CD4-positive, alpha-beta memory T cell (primary cell): Measurements from ENCODE around the gene EPHA5. TPM values are rescaled to one million over a fixed set of nuclear protein-coding genes. Genes with fewer than 3 reads are reported as not detected.

Source experiments
- CTCF ChIA-PET: fragments of 350-600 bp; sonication (Branson Sonifier 250); formaldehyde crosslinking; loops from one replicate; lab custom pipeline; 2021; ENCODE audit warnings: inconsistent platforms; ENCODE audit not compliant: partially characterized antibody; lab: Charles Lee
- POLR2A ChIA-PET: fragments of 350-600 bp; sonication (Branson Sonifier 250); formaldehyde crosslinking; loops from one replicate; lab custom pipeline; 2021; ENCODE audit not compliant: partially characterized antibody; lab: Charles Lee
- DNase-seq, 5 donors: peaks; one replicate each; pipeline versions ENCODE4 v3.0.0 to v3.0.0-alpha.2; 2020 to 2022; ENCODE audit warnings: mixed read lengths in 1 of 5
- H3K27ac ChIP-seq: one replicate; pipeline ENCODE4 v1.7.0; 2013; ENCODE audit warnings: low read depth, low read length
- H3K27me3 ChIP-seq: 2 replicates; pipeline ENCODE4 v1.7.0; 2013; ENCODE audit warnings: mild to moderate bottlenecking, low read length, moderate library complexity; ENCODE audit not compliant: insufficient read depth
- H3K36me3 ChIP-seq: 2 replicates; pipeline ENCODE4 v1.7.0; 2013; ENCODE audit warnings: mild to moderate bottlenecking, low read length, moderate library complexity; ENCODE audit not compliant: insufficient read depth
- H3K4me1 ChIP-seq: 2 replicates; pipeline ENCODE4 v1.7.0; 2013; ENCODE audit warnings: mild to moderate bottlenecking, low read length, moderate library complexity; ENCODE audit not compliant: insufficient read depth
- H3K4me3 ChIP-seq, 2 donors: one replicate each; pipeline ENCODE4 v1.7.0; 2013; ENCODE audit warnings: low read length in 2 of 2, mild to moderate bottlenecking in 1 of 2
- H3K9me3 ChIP-seq, 2 donors: one replicate each; pipeline ENCODE4 v1.7.0; 2013; ENCODE audit warnings: low read length in 2 of 2, control low read depth in 1 of 2; ENCODE audit not compliant: control insufficient read depth in 1 of 2
- H3K27ac Mint-ChIP-seq, 7 donors: one replicate each; pipeline ENCODE4 v1.8.0; 2020 to 2021; ENCODE audit warnings: mixed read lengths in 7 of 7, mild to moderate bottlenecking in 6 of 7, inconsistent platforms in 3 of 7, moderate library complexity in 3 of 7
- H3K27me3 Mint-ChIP-seq, 2 donors: one replicate each; pipeline ENCODE4 v1.8.0; 2020 to 2021; ENCODE audit warnings: mixed read lengths in 2 of 2
- H3K36me3 Mint-ChIP-seq, 2 donors: one replicate each; pipeline ENCODE4 v1.8.0; 2020 to 2021; ENCODE audit warnings: mixed read lengths in 2 of 2, inconsistent platforms in 1 of 2, mild to moderate bottlenecking in 1 of 2
- H3K4me1 Mint-ChIP-seq, 4 donors: one replicate each; pipeline ENCODE4 v1.8.0; 2020 to 2021; ENCODE audit warnings: mixed read lengths in 4 of 4, mild to moderate bottlenecking in 1 of 4
- H3K4me3 Mint-ChIP-seq, 8 donors: one replicate each; pipeline ENCODE4 v1.8.0; 2020 to 2021; ENCODE audit warnings: mixed read lengths in 8 of 8, mild to moderate bottlenecking in 7 of 8, moderate library complexity in 6 of 8, inconsistent platforms in 3 of 8
- H3K9me3 Mint-ChIP-seq, 8 donors: one replicate each; pipeline ENCODE4 v1.8.0; 2020 to 2021; ENCODE audit warnings: mixed read lengths in 8 of 8, mild to moderate bottlenecking in 5 of 8, inconsistent platforms in 3 of 8, moderate library complexity in 1 of 8
- intact Hi-C: fragments of 100-400 bp; cut with micrococcal nuclease; formaldehyde crosslinking; loops from one replicate; pipeline ENCODE4 v1.15.1; 2023
- polyA plus RNA-seq, 2 donors: library from polyadenylated mRNA; unstranded; fragments of 300-500 nt; fragmentation: Illumina TruSeq; gene quantifications; one replicate each; pipeline ENCODE4 v1.2.3, GENCODE V29; 2021
- total RNA-seq, 2 experiments: library from RNA; stranded (reverse); gene quantifications; one replicate each; pipeline ENCODE4 v1.2.3, GENCODE V29; 2021

The EPHA5 gene
- total and polyA plus RNA-seq, 4 experiments from 2014 or later: not detected

DNA sequence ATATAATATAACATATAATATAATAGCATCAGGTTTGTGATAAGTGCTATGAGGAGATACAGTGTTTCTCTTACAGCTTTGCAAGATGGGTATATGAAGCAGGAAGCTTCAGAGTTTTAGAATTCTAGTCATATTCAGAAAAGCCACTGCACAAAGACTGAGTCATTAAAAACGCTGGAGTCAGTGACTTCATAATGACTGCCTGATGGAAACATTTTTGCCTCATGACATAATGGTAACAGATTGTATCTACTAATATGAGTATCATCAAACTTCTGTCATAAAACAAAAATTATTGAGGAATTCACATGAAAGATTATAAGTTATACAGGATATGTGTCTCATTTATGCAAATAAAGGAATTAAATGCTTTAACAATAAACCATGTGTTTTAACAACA lies 46.8 kb downstream of the EPHA5 start:
- POLR2A ChIA-PET: no interaction called here
- intact Hi-C loops: no loop called here
- no peaks in the 10 kb centered on the region for H3K9me3 ChIP-seq
- H3K4me3 ChIP-seq: no peak overlapping the region
- no peak overlapping the region for H3K27ac ChIP-seq
- H3K36me3 ChIP-seq: no peaks in the 10 kb centered on the region
- H3K36me3 Mint-ChIP-seq: no peaks in the 10 kb centered on the region
- H3K27me3 Mint-ChIP-seq: no peaks in the 10 kb centered on the region
- DNase-seq: no peak
- H3K4me3 Mint-ChIP-seq: no peak overlapping the region
- no peaks in the 10 kb centered on the region for H3K27me3 ChIP-seq
- no peaks in the 10 kb centered on the region for H3K4me1 ChIP-seq
- H3K4me1 Mint-ChIP-seq: no peaks in the 10 kb centered on the region
- CTCF ChIA-PET: no interaction called here
- H3K27ac Mint-ChIP-seq: no peak overlapping the region
- peaks cover 0 to 4% (median 2%) of the 10 kb centered on the region in 8 donors for H3K9me3 Mint-ChIP-seq

DNA sequence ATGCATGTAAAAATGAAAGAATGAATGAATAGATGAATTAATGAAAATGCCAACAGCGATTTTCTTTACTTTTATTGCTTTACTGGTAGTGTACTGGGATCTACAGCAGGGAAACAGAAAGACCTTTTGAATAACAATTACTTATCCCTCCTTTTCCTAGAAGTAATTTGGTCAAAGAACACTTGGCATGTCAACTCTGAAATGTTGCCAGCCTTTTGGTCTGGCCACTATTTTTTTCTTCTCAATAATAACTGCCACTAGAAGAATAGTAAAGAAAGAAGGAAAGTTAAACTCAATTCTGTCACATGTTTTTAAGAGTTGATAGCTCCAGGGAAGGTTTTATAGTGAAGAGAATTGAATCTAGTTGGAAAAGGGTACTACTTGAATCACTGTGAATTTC lies 52.9 kb downstream of the EPHA5 start:
- intact Hi-C loops: no loop called here
- H3K9me3 ChIP-seq: no peaks in the 10 kb centered on the region
- Mint-ChIP-seq H3K27me3 (no peaks in the 10 kb centered on the region), H3K27ac (no peak overlapping the region), H3K9me3 (peaks cover 0 to 14% (median 3%) of the 10 kb centered on the region in 8 donors), H3K4me1 (no peaks in the 10 kb centered on the region), H3K4me3 (no peak overlapping the region), H3K36me3 (no peaks in the 10 kb centered on the region)
- CTCF ChIA-PET: no interaction called here
- no peak overlapping the region for H3K4me3 ChIP-seq
- no peak for DNase-seq
- no peak overlapping the region for H3K27ac ChIP-seq
- no peaks in the 10 kb centered on the region for H3K4me1 ChIP-seq
- no peaks in the 10 kb centered on the region for H3K27me3 ChIP-seq
- POLR2A ChIA-PET: no interaction called here
- no peaks in the 10 kb centered on the region for H3K36me3 ChIP-seq

DNA sequence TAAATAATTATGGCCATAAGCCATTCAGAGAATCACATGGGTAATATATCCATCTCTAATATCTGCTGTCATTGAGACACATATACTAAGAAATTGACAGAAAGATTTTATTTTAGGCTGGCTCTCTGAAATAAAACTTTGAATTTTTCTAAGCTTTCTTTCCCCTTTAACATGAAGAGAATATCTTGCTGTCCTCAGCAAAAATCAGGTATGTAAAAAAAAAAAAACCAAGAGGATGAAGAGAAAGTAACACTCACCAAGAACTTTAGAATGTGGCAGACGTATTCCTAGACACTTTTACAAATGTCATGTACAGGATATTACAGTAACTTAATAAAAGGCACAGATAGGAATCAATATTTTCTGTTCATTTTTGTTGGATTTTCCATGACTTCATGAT lies 65.8 kb downstream of the EPHA5 start:
- Mint-ChIP-seq H3K4me1 (no peaks in the 10 kb centered on the region), H3K27me3 (no peaks in the 10 kb centered on the region), H3K27ac (no peak overlapping the region), H3K9me3 (peaks cover 0 to 25% (median 4%) of the 10 kb centered on the region in 8 donors), H3K4me3 (no peak overlapping the region), H3K36me3 (no peaks in the 10 kb centered on the region)
- H3K4me3 ChIP-seq: no peak overlapping the region
- H3K9me3 ChIP-seq: no peaks in the 10 kb centered on the region
- no peaks in the 10 kb centered on the region for H3K27me3 ChIP-seq
- ChIA-PET POLR2A (no interaction called here), CTCF (no interaction called here)
- no peaks in the 10 kb centered on the region for H3K4me1 ChIP-seq
- intact Hi-C loops: no loop called here
- H3K36me3 ChIP-seq: no peaks in the 10 kb centered on the region
- DNase-seq: no peak
- H3K27ac ChIP-seq: no peak overlapping the region

DNA sequence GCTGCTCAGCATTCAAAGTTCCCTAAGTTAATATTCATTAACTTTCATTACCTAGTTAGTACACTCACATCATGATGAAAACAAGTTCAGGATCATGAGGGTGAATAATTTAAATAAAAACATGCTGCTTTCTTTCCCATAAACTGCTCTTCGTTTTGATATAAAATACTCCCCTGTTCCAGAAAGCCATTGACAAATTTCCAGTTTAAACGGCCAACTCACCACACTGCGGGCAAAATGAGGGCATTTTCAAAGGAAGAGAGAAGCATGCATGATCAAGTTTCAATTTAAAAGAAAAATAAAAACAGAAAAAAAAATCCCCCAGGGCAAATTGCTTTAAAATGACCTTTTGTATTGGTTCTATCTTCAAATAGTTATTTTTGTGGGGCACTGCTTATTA lies 69.6 kb downstream of the EPHA5 start:
- Histone ChIP-seq H3K27me3 (no peaks in the 10 kb centered on the region), H3K4me3 (no peak overlapping the region), H3K27ac (no peak overlapping the region), H3K4me1 (no peaks in the 10 kb centered on the region), H3K9me3 (no peaks in the 10 kb centered on the region), H3K36me3 (no peaks in the 10 kb centered on the region)
- no peak overlapping the region for H3K4me3 Mint-ChIP-seq
- ChIA-PET POLR2A (no interaction called here), CTCF (no interaction called here)
- H3K9me3 Mint-ChIP-seq: peaks cover 0 to 14% (median 8%) of the 10 kb centered on the region in 8 donors
- no peaks in the 10 kb centered on the region for H3K36me3 Mint-ChIP-seq
- intact Hi-C loops: no loop called here
- H3K27me3 Mint-ChIP-seq: no peaks in the 10 kb centered on the region
- DNase-seq: no peak
- no peaks in the 10 kb centered on the region for H3K4me1 Mint-ChIP-seq
- no peak overlapping the region for H3K27ac Mint-ChIP-seq

DNA sequence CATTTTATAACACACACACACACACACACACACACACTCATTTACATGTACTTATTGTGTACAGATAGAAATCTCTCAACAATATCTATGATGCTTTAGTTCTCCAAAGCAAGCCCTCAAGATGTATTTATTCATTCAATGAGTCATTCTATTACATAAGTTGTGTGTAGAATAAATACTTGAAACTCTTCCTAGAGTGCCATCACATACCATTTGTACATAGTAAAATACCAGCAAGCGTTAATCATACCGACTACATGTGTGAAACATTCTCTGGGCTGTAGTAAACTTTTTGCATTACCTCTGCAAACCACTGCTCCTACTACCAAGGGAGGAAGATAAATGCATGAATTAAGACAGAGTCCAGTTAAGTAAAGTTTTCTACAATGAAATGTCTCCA lies 70.9 kb downstream of the EPHA5 start:
- Histone ChIP-seq H3K9me3 (no peaks in the 10 kb centered on the region), H3K4me1 (no peaks in the 10 kb centered on the region), H3K36me3 (no peaks in the 10 kb centered on the region), H3K4me3 (no peak overlapping the region), H3K27me3 (no peaks in the 10 kb centered on the region), H3K27ac (no peak overlapping the region)
- POLR2A ChIA-PET: no interaction called here
- intact Hi-C loops: no loop called here
- Mint-ChIP-seq H3K4me1 (no peaks in the 10 kb centered on the region), H3K27me3 (no peaks in the 10 kb centered on the region), H3K9me3 (peaks cover 0 to 10% (median 6%) of the 10 kb centered on the region in 8 donors), H3K4me3 (no peak overlapping the region), H3K36me3 (no peaks in the 10 kb centered on the region), H3K27ac (no peak overlapping the region)
- CTCF ChIA-PET: no interaction called here
- no peak for DNase-seq

DNA sequence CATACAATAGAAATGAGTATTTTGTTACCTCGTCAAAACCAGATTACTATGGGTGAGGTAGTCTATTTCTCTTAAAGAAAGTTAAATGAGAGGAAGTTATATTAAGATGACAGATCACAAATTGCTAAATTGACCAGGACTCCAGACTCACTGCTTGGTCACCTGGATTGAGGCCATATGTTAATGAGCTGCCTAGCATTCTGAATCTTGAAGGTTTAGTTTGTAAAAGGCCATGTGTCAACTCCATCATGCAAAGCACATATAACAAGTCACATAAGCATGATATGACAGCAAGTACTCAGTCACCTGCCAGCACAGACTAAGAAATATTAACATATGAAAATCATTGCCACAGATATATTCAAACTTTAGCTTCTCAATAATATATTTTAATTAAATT lies 72.6 kb downstream of the EPHA5 start:
- no peak overlapping the region for H3K27ac Mint-ChIP-seq
- H3K4me3 Mint-ChIP-seq: no peak overlapping the region
- CTCF ChIA-PET: no interaction called here
- H3K4me1 ChIP-seq: no peaks in the 10 kb centered on the region
- no peaks in the 10 kb centered on the region for H3K27me3 ChIP-seq
- H3K27ac ChIP-seq: no peak overlapping the region
- no peaks in the 10 kb centered on the region for H3K36me3 ChIP-seq
- intact Hi-C loops: no loop called here
- no peaks in the 10 kb centered on the region for H3K36me3 Mint-ChIP-seq
- H3K9me3 ChIP-seq: no peaks in the 10 kb centered on the region
- H3K9me3 Mint-ChIP-seq: peaks cover 0 to 10% (median 6%) of the 10 kb centered on the region in 8 donors
- H3K4me3 ChIP-seq: no peak overlapping the region
- POLR2A ChIA-PET: no interaction called here
- no peaks in the 10 kb centered on the region for H3K27me3 Mint-ChIP-seq
- no peak for DNase-seq
- H3K4me1 Mint-ChIP-seq: no peaks in the 10 kb centered on the region

DNA sequence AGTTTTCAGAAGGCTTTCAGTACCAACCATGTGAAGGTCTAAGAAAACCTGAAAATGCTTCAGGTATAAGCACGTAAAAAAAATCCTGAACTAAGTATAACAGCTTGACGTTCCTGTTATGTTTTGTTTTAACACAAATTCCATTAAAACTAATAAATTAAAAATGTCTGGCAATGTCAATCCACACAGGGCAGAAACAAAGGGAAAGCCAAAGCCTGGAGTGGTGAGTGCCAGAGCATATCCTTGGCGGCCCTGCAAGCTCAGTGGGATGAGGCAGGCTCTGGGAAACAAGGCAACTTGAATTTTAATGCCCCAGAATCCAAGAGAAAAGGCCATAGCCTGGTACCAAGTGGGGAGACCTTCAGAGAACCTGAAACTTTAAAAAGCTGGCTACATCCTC lies 78.2 kb downstream of the EPHA5 start:
- H3K9me3 ChIP-seq: no peaks in the 10 kb centered on the region
- ChIA-PET POLR2A (no interaction called here), CTCF (no interaction called here)
- intact Hi-C loops: no loop called here
- Mint-ChIP-seq H3K27me3 (no peaks in the 10 kb centered on the region), H3K27ac (no peak overlapping the region), H3K4me1 (no peaks in the 10 kb centered on the region), H3K4me3 (no peak overlapping the region), H3K9me3 (peaks cover 0 to 11% (median 6%) of the 10 kb centered on the region in 8 donors), H3K36me3 (no peaks in the 10 kb centered on the region)
- no peaks in the 10 kb centered on the region for H3K27me3 ChIP-seq
- no peak overlapping the region for H3K27ac ChIP-seq
- H3K4me3 ChIP-seq: no peak overlapping the region
- DNase-seq: no peak
- no peaks in the 10 kb centered on the region for H3K4me1 ChIP-seq
- no peaks in the 10 kb centered on the region for H3K36me3 ChIP-seq

DNA sequence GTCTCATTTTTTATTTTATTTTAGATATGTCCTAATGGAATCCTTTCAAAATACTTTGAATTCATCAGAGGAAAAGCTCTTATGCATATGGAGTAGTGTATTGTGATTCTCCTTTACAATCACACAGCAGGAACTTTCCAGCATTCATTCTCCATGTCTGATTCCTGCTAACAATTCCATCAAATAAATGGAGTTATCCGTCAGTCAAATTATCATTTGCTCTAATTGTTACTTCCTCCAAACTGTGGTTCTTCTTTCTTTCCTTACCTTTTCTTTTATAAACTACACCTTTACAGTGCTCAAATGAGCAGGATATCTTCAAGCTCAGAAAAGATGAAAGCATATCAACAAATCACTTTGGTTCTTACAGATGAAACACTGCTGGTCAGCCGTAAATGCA lies 80.4 kb downstream of the EPHA5 start:
- no peaks in the 10 kb centered on the region for H3K9me3 ChIP-seq
- H3K27me3 ChIP-seq: no peaks in the 10 kb centered on the region
- Mint-ChIP-seq H3K4me1 (no peaks in the 10 kb centered on the region), H3K9me3 (peaks cover 0 to 9% (median 2%) of the 10 kb centered on the region in 8 donors), H3K27me3 (no peaks in the 10 kb centered on the region), H3K36me3 (no peaks in the 10 kb centered on the region), H3K27ac (no peak overlapping the region), H3K4me3 (no peak overlapping the region)
- DNase-seq: no peak
- H3K36me3 ChIP-seq: no peaks in the 10 kb centered on the region
- no peak overlapping the region for H3K4me3 ChIP-seq
- ChIA-PET CTCF (no interaction called here), POLR2A (no interaction called here)
- H3K4me1 ChIP-seq: no peaks in the 10 kb centered on the region
- H3K27ac ChIP-seq: no peak overlapping the region
- intact Hi-C loops: no loop called here
